CD14-positive monocyte (primary cell): Measurements from ENCODE around the gene LPCAT3. TPM values are rescaled to one million over a fixed set of nuclear protein-coding genes. Genes with fewer than 3 reads are reported as not detected.
A peak's percentile ranks its signal among the peaks of the same experiment; 100 is the strongest.

Source experiments
- DNase-seq, 3 donors: peaks; one replicate each; pipeline ENCODE4 v3.0.0-alpha.2; 2011 to 2022
- H2AFZ ChIP-seq: 2 replicates; pipeline ENCODE4 v1.6.0; 2012; ENCODE audit warnings: mild to moderate bottlenecking, low read depth, low read length, inconsistent platforms; ENCODE audit not compliant: insufficient read depth, poor library complexity, severe bottlenecking
- H3K27ac ChIP-seq, 2 donors: 1 replicate in 1 of 2; 2 replicates in 1 of 2; pipeline ENCODE4 v1.5.1; 2012 to 2013; ENCODE audit warnings: low read length in 2 of 2, control low read depth in 1 of 2, inconsistent platforms in 1 of 2, low read depth in 1 of 2, mild to moderate bottlenecking in 1 of 2
- H3K27me3 ChIP-seq, 2 donors: one replicate each; pipeline versions ENCODE4 v1.6.0 to v1.6.1; 2011 to 2013; ENCODE audit warnings: low read length in 2 of 2; ENCODE audit not compliant: control insufficient read depth in 2 of 2, insufficient read depth in 2 of 2
- H3K36me3 ChIP-seq, 2 donors: replicated peaks in 1 of 2; 1 replicate in 1 of 2; 2 replicates in 1 of 2; pipeline versions ENCODE4 v1.5.1 to v1.6.1; 2012 to 2013; ENCODE audit warnings: low read length in 2 of 2, control low read depth in 1 of 2, inconsistent platforms in 1 of 2, mild to moderate bottlenecking in 1 of 2; ENCODE audit not compliant: insufficient read depth in 2 of 2, control insufficient read depth in 1 of 2
- H3K4me1 ChIP-seq, 2 donors: 1 replicate in 1 of 2; 2 replicates in 1 of 2; pipeline versions ENCODE4 v1.5.1 to v1.6.1; 2012 to 2013; ENCODE audit warnings: low read length in 2 of 2, control low read depth in 1 of 2, inconsistent platforms in 1 of 2, mild to moderate bottlenecking in 1 of 2, moderate library complexity in 1 of 2; ENCODE audit not compliant: insufficient read depth in 2 of 2, control insufficient read depth in 1 of 2
- H3K4me2 ChIP-seq: replicated peaks from 2 replicates; pipeline ENCODE3; 2012; ENCODE audit warnings: low read length, moderate library complexity, mild to moderate bottlenecking; ENCODE audit not compliant: poor library complexity, severe bottlenecking; ENCODE audit errors: extremely low read depth
- H3K4me3 ChIP-seq, 3 experiments: fragments of 200-600 bp in 1 of 3; sonication (generic) in 1 of 3; replicated peaks in 1 of 3; 1 replicate in 2 of 3; 2 replicates in 1 of 3; pipeline ENCODE4 v1.5.1; 2011 to 2013; ENCODE audit warnings: low read length in 3 of 3, mild to moderate bottlenecking in 3 of 3, control low read depth in 2 of 3, low read depth in 2 of 3, inconsistent platforms in 1 of 3, moderate library complexity in 1 of 3
- H3K79me2 ChIP-seq: 2 replicates; pipeline ENCODE4 v1.6.0; 2012; ENCODE audit warnings: mild to moderate bottlenecking, control low read depth, inconsistent platforms, low read length, moderate library complexity; ENCODE audit not compliant: insufficient read depth
- H3K9ac ChIP-seq: 2 replicates; pipeline ENCODE4 v1.6.0; 2017; ENCODE audit warnings: low read length, mild to moderate bottlenecking; ENCODE audit not compliant: insufficient read depth, poor library complexity, severe bottlenecking
- H3K9me3 ChIP-seq, 2 donors: replicated peaks in 1 of 2; 1 replicate in 1 of 2; 2 replicates in 1 of 2; pipeline versions ENCODE4 v1.5.1 to v1.6.1; 2012 to 2013; ENCODE audit warnings: low read length in 2 of 2, control low read depth in 1 of 2; ENCODE audit not compliant: control insufficient read depth in 1 of 2, insufficient read depth in 1 of 2
- H4K20me1 ChIP-seq: 2 replicates; pipeline ENCODE4 v1.6.0; 2012; ENCODE audit warnings: mild to moderate bottlenecking, low read length, control low read depth, moderate library complexity; ENCODE audit not compliant: insufficient read depth
- H3K27ac Mint-ChIP-seq, 7 donors: one replicate each; pipeline ENCODE4 v1.8.0; 2020; ENCODE audit warnings: mild to moderate bottlenecking in 7 of 7, mixed read lengths in 7 of 7, moderate library complexity in 6 of 7, inconsistent platforms in 2 of 7
- H3K27me3 Mint-ChIP-seq, 3 donors: one replicate each; pipeline ENCODE4 v1.8.0; 2021 to 2022; ENCODE audit warnings: low read depth in 3 of 3, mild to moderate bottlenecking in 3 of 3, mixed read lengths in 3 of 3, moderate library complexity in 3 of 3, inconsistent platforms in 1 of 3
- H3K36me3 Mint-ChIP-seq, 2 donors: one replicate each; pipeline ENCODE4 v1.8.0; 2020; ENCODE audit warnings: mixed read lengths in 2 of 2, inconsistent platforms in 1 of 2, mild to moderate bottlenecking in 1 of 2
- H3K4me1 Mint-ChIP-seq: one replicate; pipeline ENCODE4 v1.8.0; 2020; ENCODE audit warnings: mild to moderate bottlenecking, mixed read lengths
- H3K4me3 Mint-ChIP-seq, 2 donors: one replicate each; pipeline ENCODE4 v1.8.0; 2020; ENCODE audit warnings: mild to moderate bottlenecking in 2 of 2, mixed read lengths in 2 of 2, moderate library complexity in 1 of 2
- H3K9me3 Mint-ChIP-seq, 7 donors: one replicate each; pipeline ENCODE4 v1.8.0; 2020 to 2022; ENCODE audit warnings: mixed read lengths in 7 of 7, mild to moderate bottlenecking in 6 of 7, moderate library complexity in 6 of 7, inconsistent platforms in 2 of 7
- CTCF ChIP-seq: fragments of 200-600 bp; IDR thresholded peaks from one replicate; pipeline ENCODE4 v1.8.0; 2022; ENCODE audit warnings: antibody characterized with exemption, mild to moderate bottlenecking
- WGBS: methylation state at CpG from one replicate; pipeline ENCODE4 v1.1.5; 2013; ENCODE audit warnings: missing lambda C conversion rate; ENCODE audit not compliant: insufficient coverage; 5-methylcytosine and 5-hydroxymethylcytosine counted together
- intact Hi-C, 2 donors: fragments of 100-400 bp; cut with micrococcal nuclease; formaldehyde crosslinking; loops; one replicate each; pipeline versions ENCODE4 v1.15.0 to v1.15.1; 2023
- polyA plus RNA-seq, 3 donors: library from polyadenylated mRNA; depleted of rRNA in 1 of 3; unstranded in 2 of 3; stranded (reverse) in 1 of 3; fragments of 300-500 nt in 2 of 3; fragments of >200 nt in 1 of 3; fragmentation: Illumina TruSeq in 2 of 3; gene quantifications; 1 replicate in 2 of 3; 2 replicates in 1 of 3; pipeline ENCODE4 v1.2.3, GENCODE V29; 2012 to 2021

The LPCAT3 gene
- polyA plus RNA-seq, 3 donors, result 50.9 to 62.7 (median 54.1) TPM

GRCh38 chr12:6946920-6947374 lies 71.3 kb downstream of the LPCAT3 start:
- H3K36me3 Mint-ChIP-seq, result peaks cover 3 to 5% of the 10 kb centered on the region in 2 donors
- peaks cover 80% of the 10 kb centered on the region for H3K4me1 Mint-ChIP-seq
- no peaks in the 10 kb centered on the region for H3K9me3 ChIP-seq
- peaks cover 7% of the 10 kb centered on the region for H4K20me1 ChIP-seq
- peak overlapping the region in 2 of 3 experiments; percentile 36 to 72 for H3K4me3 ChIP-seq
- no peak for TF ChIP-seq CTCF
- peak overlapping the region; percentile 73 for H3K4me2 ChIP-seq
- DNase-seq, result no peak
- H3K4me1 ChIP-seq, result peaks cover 77 to 84% of the 10 kb centered on the region in 2 donors
- H3K27me3 Mint-ChIP-seq, result peaks cover 0 to 2% (median 0%) of the 10 kb centered on the region in 3 donors
- intact Hi-C loops, result loop anchor here in 1 of 2 donors (1.0 kb wide), 1 partner anchor 17 kb away; no protein-coding TSS in a partner anchor
- WGBS, result 90% methylated on average over 3 of the region's 8 CpGs
- peak overlapping the region; percentile 72 to 88 for H3K4me3 Mint-ChIP-seq
- H3K9me3 Mint-ChIP-seq, result peaks cover 0 to 2% (median 0%) of the 10 kb centered on the region in 7 donors
- peak overlapping the region; percentile 65 for H2AFZ ChIP-seq
- no peaks in the 10 kb centered on the region for H3K27me3 ChIP-seq
- H3K79me2 ChIP-seq, result peaks cover 31% of the 10 kb centered on the region
- H3K9ac ChIP-seq, result peak overlapping the region; percentile 11
- H3K36me3 ChIP-seq, result peaks cover 0 to 3% of the 10 kb centered on the region in 2 donors
- peak overlapping the region; percentile 27 to 39 for H3K27ac ChIP-seq
- H3K27ac Mint-ChIP-seq, result peak overlapping the region; percentile 26 to 84 (median 66)

DNA sequence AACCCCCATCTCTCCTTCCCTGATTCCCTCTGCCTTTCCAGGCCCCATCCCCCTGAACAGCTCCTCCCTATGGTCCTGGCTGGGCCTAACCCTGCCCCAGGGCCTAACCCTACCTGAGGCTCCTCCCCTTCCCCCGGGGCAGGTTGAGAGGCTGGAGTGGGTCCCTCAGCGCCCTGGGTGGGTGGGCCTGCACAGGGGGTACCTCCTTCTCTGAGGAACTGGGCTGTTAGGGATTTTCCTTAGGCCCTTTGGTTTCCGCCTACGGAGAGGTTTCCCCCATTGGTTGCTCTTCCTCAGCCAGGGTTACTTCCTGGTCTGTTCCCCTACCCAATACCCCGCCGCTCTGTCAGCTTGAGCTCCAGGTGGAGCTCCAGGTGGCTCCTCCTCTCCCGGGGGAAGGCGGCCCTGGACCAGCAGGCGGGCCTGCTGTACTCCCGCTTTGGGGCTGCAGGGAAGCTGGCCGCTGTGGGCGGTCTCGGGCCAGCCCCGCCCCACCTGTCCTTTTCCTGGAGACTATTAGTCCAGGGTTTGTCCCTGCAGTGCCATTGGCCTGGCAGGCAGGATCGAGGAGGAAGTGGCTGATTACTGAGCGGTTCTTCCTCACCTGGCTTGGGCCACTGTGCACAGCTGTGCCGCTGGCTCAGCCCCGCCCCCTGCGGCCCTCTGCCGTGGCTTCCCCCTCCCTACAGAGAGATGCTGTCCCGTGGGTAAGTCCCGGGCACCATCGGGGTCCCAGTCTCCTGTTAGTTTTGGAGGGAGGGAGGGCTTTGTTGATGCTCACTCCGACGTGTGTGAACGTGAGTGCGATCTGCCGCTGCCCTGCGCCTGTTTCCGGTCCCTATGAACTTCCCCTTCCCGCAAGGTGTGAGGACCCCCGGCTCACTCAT lies 72.0 kb downstream of the LPCAT3 start:
- H3K4me1 Mint-ChIP-seq, result peaks cover 80% of the 10 kb centered on the region
- Histone ChIP-seq H2AFZ (peak overlapping the region; percentile 65), H3K79me2 (peaks cover 24% of the 10 kb centered on the region), H3K4me2 (peak overlapping the region; percentile 73), H3K9ac (peak overlapping the region; percentile 11), H3K9me3 (no peaks in the 10 kb centered on the region), H3K4me1 (peaks cover 77 to 84% of the 10 kb centered on the region in 2 donors), H3K27me3 (no peaks in the 10 kb centered on the region), H3K27ac (peak overlapping the region; percentile 27 to 39), H4K20me1 (no peaks in the 10 kb centered on the region), H3K4me3 (peak overlapping the region; percentile 7 to 72 (median 36)), H3K36me3 (no peaks in the 10 kb centered on the region)
- peak overlapping the region; percentile 43 to 84 (median 70) for H3K27ac Mint-ChIP-seq
- DNase-seq, result peak in 1 of 3 donors; percentile 70
- H3K36me3 Mint-ChIP-seq, result peaks cover under 1 to 3% of the 10 kb centered on the region in 2 donors
- H3K27me3 Mint-ChIP-seq, result peaks cover 0 to 2% (median 0%) of the 10 kb centered on the region in 3 donors
- intact Hi-C loops, result loop anchor here in 1 of 2 donors (1.0 kb wide), 1 partner anchor 18 kb away; no protein-coding TSS in a partner anchor
- H3K9me3 Mint-ChIP-seq, result peaks cover 0 to 2% (median 0%) of the 10 kb centered on the region in 7 donors
- peak overlapping the region; percentile 72 to 88 for H3K4me3 Mint-ChIP-seq
- 2% methylated on average over 16 of the region's 32 CpGs for WGBS
- TF ChIP-seq CTCF, result no peak
